WTC11 (cell line): ENCODE data around the gene SCOC. TPM values are rescaled to one million over a fixed set of nuclear protein-coding genes. Genes with fewer than 3 reads are reported as not detected.

Experiments
- ATAC-seq: fragments of 200-7000 bp; cut with Tn5 transposase; 2 replicates; pipeline ENCODE4 v1.10.0; 2021; ENCODE audit warnings: mild to moderate bottlenecking, moderate library complexity
- CTCF ChIA-PET: fragments of 300-600 bp; sonication (Branson Sonifier 250); formaldehyde crosslinking; loops from one replicate; lab custom pipeline; 2021; ENCODE audit warnings: antibody characterized with exemption; lab: Charles Lee
- POLR2A ChIA-PET: fragments of 350-600 bp; sonication (Branson Sonifier 250); formaldehyde crosslinking; loops from one replicate; lab custom pipeline; 2021; ENCODE audit warnings: antibody characterized with exemption; lab: Charles Lee
- DNase-seq: peaks from one replicate; pipeline ENCODE4 v3.0.0; 2021; ENCODE audit warnings: low spot score
- H3K27ac Mint-ChIP-seq: 2 replicates; pipeline ENCODE4 v1.8.0; 2021; ENCODE audit warnings: mixed read lengths
- H3K27me3 Mint-ChIP-seq: 2 replicates; pipeline ENCODE4 v1.8.0; 2021; ENCODE audit warnings: low read depth, mild to moderate bottlenecking, moderate library complexity, mixed read lengths
- H3K36me3 Mint-ChIP-seq: 2 replicates; pipeline ENCODE4 v1.8.0; 2021; ENCODE audit warnings: mixed read lengths
- H3K4me1 Mint-ChIP-seq: 2 replicates; pipeline ENCODE4 v1.8.0; 2022; ENCODE audit warnings: mixed read lengths
- H3K4me3 Mint-ChIP-seq: 2 replicates; pipeline ENCODE4 v1.8.0; 2021; ENCODE audit warnings: mild to moderate bottlenecking, moderate library complexity, mixed read lengths
- H3K9me3 Mint-ChIP-seq: 2 replicates; pipeline ENCODE4 v1.8.0; 2021; ENCODE audit warnings: mixed read lengths
- ATF3 ChIP-seq: sonication (generic); formaldehyde crosslinking; conservative IDR thresholded peaks from 2 replicates; pipeline ENCODE4 v1.8.1; 2022; ENCODE audit warnings: mild to moderate bottlenecking, missing genetic modification reagents
- CREM ChIP-seq: sonication (generic); formaldehyde crosslinking; IDR thresholded peaks from 2 replicates; pipeline ENCODE4 v1.8.1; 2022; ENCODE audit warnings: mild to moderate bottlenecking, missing genetic modification reagents, moderate library complexity
- ELF4 ChIP-seq: sonication (generic); formaldehyde crosslinking; IDR thresholded peaks from 2 replicates; pipeline ENCODE4 v1.8.1; 2022; ENCODE audit warnings: low read depth, mild to moderate bottlenecking, moderate library complexity, missing genetic modification reagents
- ESRRA ChIP-seq: sonication (generic); formaldehyde crosslinking; IDR thresholded peaks from 2 replicates; pipeline ENCODE4 v1.8.1; 2022; ENCODE audit warnings: mild to moderate bottlenecking, missing genetic modification reagents, borderline replicate concordance
- GRHL2 ChIP-seq: fragments of 250-450 bp; sonication (Bioruptor Pico); IDR thresholded peaks from 2 replicates; pipeline ENCODE4 v1.8.0; 2022; ENCODE audit warnings: mild to moderate bottlenecking, moderate library complexity; ENCODE audit not compliant: insufficient replicate concordance, severe bottlenecking
- IRF2 ChIP-seq: sonication (generic); formaldehyde crosslinking; IDR thresholded peaks from 2 replicates; pipeline ENCODE4 v1.8.0; 2022; ENCODE audit warnings: low read depth, missing genetic modification reagents, borderline replicate concordance
- JAZF1 ChIP-seq: fragments of 250-450 bp; sonication (Bioruptor Pico); IDR thresholded peaks from 2 replicates; pipeline ENCODE4 v1.9.0; 2021; ENCODE audit warnings: moderate library complexity, mild to moderate bottlenecking, inconsistent platforms
- MLX ChIP-seq: sonication (generic); formaldehyde crosslinking; IDR thresholded peaks from 2 replicates; pipeline ENCODE4 v1.8.1; 2023; ENCODE audit warnings: mild to moderate bottlenecking, missing genetic modification reagents, moderate library complexity
- OVOL2 ChIP-seq: fragments of 250-450 bp; sonication (Bioruptor Pico); IDR thresholded peaks from 2 replicates; pipeline ENCODE4 v1.9.0; 2021; ENCODE audit warnings: mild to moderate bottlenecking, borderline replicate concordance
- PRRX2 ChIP-seq: fragments of 250-450 bp; sonication (Bioruptor Pico); IDR thresholded peaks from 2 replicates; pipeline ENCODE4 v1.8.0; 2021; ENCODE audit warnings: mild to moderate bottlenecking
- SMAD3 ChIP-seq: sonication (generic); formaldehyde crosslinking; IDR thresholded peaks from 2 replicates; pipeline ENCODE4 v1.8.0; 2022; ENCODE audit warnings: missing genetic modification reagents, mild to moderate bottlenecking, borderline replicate concordance
- STAT6 ChIP-seq: sonication (generic); formaldehyde crosslinking; conservative IDR thresholded peaks from 2 replicates; pipeline ENCODE4 v1.8.1; 2023; ENCODE audit warnings: mild to moderate bottlenecking, low read depth, missing genetic modification reagents, moderate library complexity
- TEAD4 ChIP-seq: sonication (generic); formaldehyde crosslinking; IDR thresholded peaks from 2 replicates; pipeline ENCODE4 v1.8.0; 2022; ENCODE audit warnings: mild to moderate bottlenecking, missing genetic modification reagents
- ZNF263 ChIP-seq: sonication (generic); formaldehyde crosslinking; IDR thresholded peaks from 2 replicates; pipeline ENCODE4 v1.8.1; 2022; ENCODE audit warnings: low read depth, mild to moderate bottlenecking, moderate library complexity, missing genetic modification reagents
- ZNF317 ChIP-seq: sonication (generic); formaldehyde crosslinking; IDR thresholded peaks from 2 replicates; pipeline ENCODE4 v1.8.1; 2023; ENCODE audit warnings: low read depth, mild to moderate bottlenecking, moderate library complexity, missing genetic modification reagents, borderline replicate concordance
- ZNF671 ChIP-seq: fragments of 250-450 bp; sonication (Bioruptor Pico); IDR thresholded peaks from 2 replicates; pipeline ENCODE4 v1.8.0; 2021; ENCODE audit warnings: mild to moderate bottlenecking
- ZSCAN18 ChIP-seq: fragments of 250-450 bp; sonication (Bioruptor Pico); IDR thresholded peaks from 2 replicates; pipeline ENCODE4 v2.1.2; 2022; ENCODE audit warnings: mild to moderate bottlenecking, moderate library complexity
- total RNA-seq: library from RNA; stranded (reverse); gene quantifications from 3 replicates; pipeline ENCODE4 v1.2.3, GENCODE V29; 2021
- TF ChIP-seq, protein P1 (sequence below): fragments of 250-450 bp; sonication (Bioruptor Pico); IDR thresholded peaks from 2 replicates; pipeline ENCODE4 v1.8.0; 2021; ENCODE audit warnings: mild to moderate bottlenecking
- TF ChIP-seq, protein P2 (sequence below): fragments of 250-450 bp; sonication (Bioruptor Pico); conservative IDR thresholded peaks from 2 replicates; pipeline ENCODE4 v1.9.0; 2021; ENCODE audit warnings: mild to moderate bottlenecking
- TF ChIP-seq, protein P3 (sequence below): sonication (generic); formaldehyde crosslinking; IDR thresholded peaks from 2 replicates; pipeline ENCODE4 v1.8.1; 2022; ENCODE audit warnings: mild to moderate bottlenecking, missing genetic modification reagents, moderate library complexity, borderline replicate concordance
- TF ChIP-seq, protein P4 (sequence below): sonication (generic); formaldehyde crosslinking; IDR thresholded peaks from 2 replicates; pipeline ENCODE4 v1.8.1; 2022; ENCODE audit warnings: low read depth, missing genetic modification reagents, borderline replicate concordance

SCOC gene
- total RNA-seq, 1 experiment from 2014 or later, result 33.0 TPM

DNA sequence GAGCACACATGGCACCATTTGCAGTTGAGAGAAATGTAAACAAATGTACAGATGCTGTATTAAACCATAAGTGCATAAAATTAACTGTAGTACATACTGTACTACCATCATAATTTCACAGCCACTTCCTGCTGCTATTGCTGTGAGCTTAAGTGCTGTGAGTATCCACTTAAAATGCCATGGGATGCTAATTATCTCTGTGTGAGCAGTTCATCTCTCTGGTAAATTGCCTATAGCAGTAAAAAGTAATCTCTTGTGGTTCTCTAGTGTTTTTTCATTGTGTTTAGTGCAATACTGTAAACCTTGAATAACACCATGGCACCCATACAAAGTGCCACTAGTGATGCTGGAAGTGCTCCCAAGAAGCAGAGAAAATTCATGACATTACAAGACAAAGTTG lies 9.9 kb upstream of the SCOC start (continued):
- TF ChIP-seq ZSCAN18 (CRISPR knock-in tag) (no peak), MLX (CRISPR knock-in tag) (no peak), ESRRA (CRISPR knock-in tag) (no peak), ZNF317 (CRISPR knock-in tag) (no peak)

DNA sequence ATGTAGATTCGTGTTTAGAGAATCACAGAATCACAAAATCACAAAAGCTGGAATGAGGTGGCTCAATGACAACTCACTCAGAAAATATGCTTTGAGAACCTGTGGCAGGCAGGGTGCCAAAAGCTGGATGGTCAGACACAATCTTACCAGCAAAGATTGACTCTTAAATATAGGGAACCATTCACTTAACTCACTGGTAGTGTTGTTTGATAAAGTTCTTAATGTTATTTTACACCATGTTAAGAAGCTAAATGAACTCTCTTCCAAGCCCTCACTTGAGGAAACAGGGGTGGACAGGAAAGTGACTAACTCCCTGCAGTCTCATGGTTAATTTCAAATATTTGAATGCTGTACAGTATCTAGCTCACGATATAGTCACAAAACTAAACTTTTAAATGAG lies 5.7 kb upstream of the SCOC start:
- no peaks in the 10 kb centered on the region for H3K36me3 Mint-ChIP-seq
- POLR2A ChIA-PET, result no interaction called here
- CTCF ChIA-PET, result interaction anchor here (0.6 to 2.9 kb wide), 2 partner anchors 8 to 139 kb away, joined by 4 to 26 read pairs; no protein-coding TSS in a partner anchor
- ATAC-seq, result no peak
- H3K27me3 Mint-ChIP-seq, result peaks cover 18% of the 10 kb centered on the region
- H3K4me1 Mint-ChIP-seq, result 0 out of 2 replicates have a peak, but pooled peaks cover 4% of the 10 kb centered on the region
- TF ChIP-seq IRF2 (CRISPR knock-in tag) (no peak), JAZF1 (CRISPR knock-in tag) (no peak), TEAD4 (CRISPR knock-in tag) (no peak), ATF3 (CRISPR knock-in tag) (no peak), CREM (CRISPR knock-in tag) (no peak), GRHL2 (CRISPR knock-in tag) (no peak)
- TF ChIP-seq, protein P1, sequence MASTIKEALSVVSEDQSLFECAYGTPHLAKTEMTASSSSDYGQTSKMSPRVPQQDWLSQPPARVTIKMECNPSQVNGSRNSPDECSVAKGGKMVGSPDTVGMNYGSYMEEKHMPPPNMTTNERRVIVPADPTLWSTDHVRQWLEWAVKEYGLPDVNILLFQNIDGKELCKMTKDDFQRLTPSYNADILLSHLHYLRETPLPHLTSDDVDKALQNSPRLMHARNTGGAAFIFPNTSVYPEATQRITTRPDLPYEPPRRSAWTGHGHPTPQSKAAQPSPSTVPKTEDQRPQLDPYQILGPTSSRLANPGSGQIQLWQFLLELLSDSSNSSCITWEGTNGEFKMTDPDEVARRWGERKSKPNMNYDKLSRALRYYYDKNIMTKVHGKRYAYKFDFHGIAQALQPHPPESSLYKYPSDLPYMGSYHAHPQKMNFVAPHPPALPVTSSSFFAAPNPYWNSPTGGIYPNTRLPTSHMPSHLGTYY, result no peak
- TF ChIP-seq, protein P2, sequence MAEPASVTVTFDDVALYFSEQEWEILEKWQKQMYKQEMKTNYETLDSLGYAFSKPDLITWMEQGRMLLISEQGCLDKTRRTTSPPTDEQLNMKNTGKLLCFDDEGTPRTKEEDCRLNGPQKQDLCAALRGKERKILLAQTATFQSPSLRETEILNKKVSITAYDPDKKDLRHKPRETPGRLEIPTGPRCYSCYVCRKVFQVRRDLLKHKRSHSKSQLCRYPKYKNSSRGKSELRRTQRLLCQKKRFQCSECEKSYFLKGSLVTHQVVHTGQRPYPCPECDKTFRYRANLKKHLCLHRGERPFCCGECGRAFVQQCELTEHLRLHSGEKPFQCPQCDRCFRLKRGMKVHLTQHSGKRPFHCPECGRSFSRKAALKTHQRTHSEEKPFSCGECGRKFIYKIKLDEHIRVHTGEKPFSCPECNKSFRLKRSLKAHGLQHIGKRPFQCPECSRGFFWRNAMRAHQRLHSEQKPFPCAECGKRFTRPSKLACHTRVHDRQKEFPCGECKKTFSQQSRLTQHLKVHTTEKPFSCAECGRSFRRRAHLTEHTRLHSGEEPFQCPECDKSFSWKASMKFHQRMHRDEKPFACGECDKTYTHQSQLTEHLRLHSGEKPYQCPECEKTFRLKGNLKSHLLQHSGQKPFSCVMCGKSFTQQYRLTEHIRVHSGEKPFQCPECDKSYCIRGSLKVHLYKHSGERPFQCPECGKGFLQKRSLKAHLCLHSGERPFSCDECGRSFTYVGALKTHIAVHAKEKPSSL, result no peak
- TF ChIP-seq, all 79 proteins: peak for 0
- Mint-ChIP-seq H3K9me3 (no peaks in the 10 kb centered on the region), H3K27ac (no peak overlapping the region), H3K4me3 (no peak overlapping the region)
- DNase-seq, result no peak

GRCh38 chr4:140368686-140369085 lies 4.8 kb upstream of the SCOC start:
- Mint-ChIP-seq H3K36me3 (no peaks in the 10 kb centered on the region), H3K4me3 (no peak overlapping the region), H3K9me3 (no peaks in the 10 kb centered on the region), H3K4me1 (0 out of 2 replicates have a peak, but pooled peaks cover 4% of the 10 kb centered on the region), H3K27ac (no peak overlapping the region), H3K27me3 (peaks cover 18% of the 10 kb centered on the region)
- CTCF ChIA-PET, result interaction anchor here (2.9 kb wide), 1 partner anchor 9 kb away, joined by 26 read pairs; no protein-coding TSS in a partner anchor
- ATAC-seq, result no peak
- no peak for DNase-seq
- POLR2A ChIA-PET, result no interaction called here
- TF ChIP-seq OVOL2 (CRISPR knock-in tag) (no peak), ZNF671 (CRISPR knock-in tag) (no peak), ZNF263 (no peak), SMAD3 (no peak), STAT6 (CRISPR knock-in tag) (no peak), ELF4 (CRISPR knock-in tag) (no peak), PRRX2 (CRISPR knock-in tag) (no peak), TEAD4 (CRISPR knock-in tag) (no peak)
- TF ChIP-seq, protein P3, sequence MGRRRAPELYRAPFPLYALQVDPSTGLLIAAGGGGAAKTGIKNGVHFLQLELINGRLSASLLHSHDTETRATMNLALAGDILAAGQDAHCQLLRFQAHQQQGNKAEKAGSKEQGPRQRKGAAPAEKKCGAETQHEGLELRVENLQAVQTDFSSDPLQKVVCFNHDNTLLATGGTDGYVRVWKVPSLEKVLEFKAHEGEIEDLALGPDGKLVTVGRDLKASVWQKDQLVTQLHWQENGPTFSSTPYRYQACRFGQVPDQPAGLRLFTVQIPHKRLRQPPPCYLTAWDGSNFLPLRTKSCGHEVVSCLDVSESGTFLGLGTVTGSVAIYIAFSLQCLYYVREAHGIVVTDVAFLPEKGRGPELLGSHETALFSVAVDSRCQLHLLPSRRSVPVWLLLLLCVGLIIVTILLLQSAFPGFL (CRISPR knock-in tag), result no peak
- TF ChIP-seq, protein P4, sequence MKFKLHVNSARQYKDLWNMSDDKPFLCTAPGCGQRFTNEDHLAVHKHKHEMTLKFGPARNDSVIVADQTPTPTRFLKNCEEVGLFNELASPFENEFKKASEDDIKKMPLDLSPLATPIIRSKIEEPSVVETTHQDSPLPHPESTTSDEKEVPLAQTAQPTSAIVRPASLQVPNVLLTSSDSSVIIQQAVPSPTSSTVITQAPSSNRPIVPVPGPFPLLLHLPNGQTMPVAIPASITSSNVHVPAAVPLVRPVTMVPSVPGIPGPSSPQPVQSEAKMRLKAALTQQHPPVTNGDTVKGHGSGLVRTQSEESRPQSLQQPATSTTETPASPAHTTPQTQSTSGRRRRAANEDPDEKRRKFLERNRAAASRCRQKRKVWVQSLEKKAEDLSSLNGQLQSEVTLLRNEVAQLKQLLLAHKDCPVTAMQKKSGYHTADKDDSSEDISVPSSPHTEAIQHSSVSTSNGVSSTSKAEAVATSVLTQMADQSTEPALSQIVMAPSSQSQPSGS (CRISPR knock-in tag), result no peak
